Fibroblast of skin of right quadriceps (primary cell): ENCODE measurements around the gene BACE1.
"Not testable (repeated sequence)": the region's sequence is repeated elsewhere in the genome, so short reads cannot be mapped to it uniquely, and the experiment has no call there.

Source experiments
- DNase-seq: peaks from one replicate; pipeline ENCODE4 v3.0.0-alpha.2; 2013

BACE1 gene

DNA sequence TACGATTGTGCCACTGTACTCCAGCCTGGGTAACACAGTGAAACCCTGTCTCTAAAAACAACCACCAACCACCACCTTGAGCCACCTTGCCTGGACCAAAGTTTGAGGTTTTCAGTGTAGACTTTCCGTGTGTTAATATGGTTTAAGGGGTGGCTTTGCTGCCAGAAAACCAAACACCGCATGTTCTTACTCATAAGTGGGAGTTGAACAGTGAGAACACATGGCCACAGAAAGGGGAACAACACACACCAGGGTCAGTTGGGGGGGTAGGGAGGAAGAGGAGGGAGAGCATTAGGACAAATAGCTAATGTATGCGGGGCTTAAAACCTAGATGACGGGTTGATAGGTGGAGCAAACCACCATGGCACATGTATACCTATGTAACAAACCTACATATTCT, 43.9 kb downstream of the BACE1 start:
- not testable (repeated sequence) for DNase-seq

DNA sequence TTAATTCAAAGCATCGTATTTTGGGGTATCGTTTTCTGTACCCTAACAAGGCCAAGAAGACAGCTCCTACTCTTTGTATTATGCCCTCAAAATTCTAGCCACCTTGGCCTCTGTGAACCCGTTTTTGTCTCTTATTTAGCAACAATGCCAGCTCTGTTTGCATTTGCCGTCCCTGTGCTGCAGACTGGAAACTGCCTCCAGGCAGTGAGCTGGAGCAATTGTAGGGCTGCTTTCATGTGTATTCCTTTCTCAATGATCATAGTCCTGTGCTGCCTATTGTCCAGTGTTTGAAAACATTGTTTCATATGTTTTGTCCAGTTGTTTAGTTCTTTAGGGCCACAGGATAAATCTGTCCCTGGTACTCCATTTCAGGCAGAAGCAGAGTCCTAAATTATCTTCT, 44.8 kb downstream of the BACE1 start:
- DNase-seq: no peak

DNA sequence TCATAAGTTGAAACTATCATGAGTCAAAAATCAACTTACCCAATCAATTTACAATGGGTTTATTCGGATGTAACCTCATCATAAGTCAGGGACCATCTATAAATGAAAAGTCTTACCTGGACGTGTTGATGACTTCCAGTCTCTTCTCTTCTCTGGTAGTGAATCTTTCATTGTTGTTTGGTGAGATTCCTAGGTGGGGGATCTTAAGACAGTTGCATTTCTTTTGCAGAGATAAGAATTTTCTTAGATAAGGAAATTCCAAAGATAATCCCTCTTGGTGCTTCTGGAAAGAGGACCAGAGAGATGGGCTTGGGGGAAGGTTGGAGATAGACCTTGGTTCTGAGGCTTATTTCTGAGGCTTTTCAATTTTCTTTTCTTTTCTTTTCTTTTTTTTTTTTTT, 46.2 kb downstream of the BACE1 start:
- DNase-seq: no peak

DNA sequence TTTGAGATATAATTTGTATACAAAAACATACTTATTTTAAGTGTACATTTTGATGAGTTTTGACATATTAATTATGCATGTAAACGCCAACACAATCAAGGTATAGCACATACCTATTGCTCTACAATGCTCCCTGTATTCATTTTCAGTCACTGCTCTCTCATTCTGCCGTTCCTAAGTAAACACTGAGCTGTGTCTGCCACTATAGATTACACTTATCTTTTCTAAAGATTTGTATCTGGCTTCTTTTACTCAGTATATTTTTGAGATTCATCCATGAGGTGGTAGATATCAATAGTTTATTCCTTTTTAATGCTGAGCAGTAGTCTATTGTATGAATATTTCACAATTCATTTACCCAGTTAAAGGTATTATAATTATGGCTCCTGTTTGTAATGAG, 50.3 kb downstream of the BACE1 start:
- DNase-seq: no peak

DNA sequence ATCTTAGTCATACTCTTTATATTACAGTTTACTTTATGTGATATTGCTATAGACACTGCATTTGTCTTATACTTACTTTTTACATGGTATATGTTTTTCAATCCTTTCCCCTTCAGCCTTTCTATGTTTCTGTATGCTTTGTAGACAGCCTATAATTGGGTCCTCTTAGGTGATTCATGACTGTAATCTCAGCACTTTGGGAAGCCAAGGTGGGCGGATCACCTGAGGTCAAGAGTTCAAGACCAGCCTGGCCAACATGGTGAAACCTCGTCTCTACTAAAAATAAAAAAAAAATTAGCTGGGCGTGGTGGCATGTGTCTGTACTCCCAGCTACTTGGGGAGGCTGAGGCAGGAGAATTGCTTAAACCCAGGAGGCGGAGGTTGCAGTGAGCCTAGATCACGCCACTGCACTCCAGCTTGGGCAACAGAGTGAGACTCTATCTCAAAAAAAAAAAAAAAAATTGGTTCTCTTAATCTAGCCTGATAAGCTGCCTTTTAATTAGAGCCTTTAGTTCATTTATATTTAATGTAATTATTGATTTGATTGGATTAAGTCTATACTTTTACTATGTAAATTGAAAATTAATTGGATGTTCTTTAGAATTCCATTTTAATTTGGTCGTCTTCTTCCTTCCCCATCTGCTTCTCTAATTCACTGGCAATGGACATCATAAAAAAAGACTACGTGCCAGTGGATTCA, 51.3 kb downstream of the BACE1 start:
- DNase-seq: not testable (repeated sequence)

DNA sequence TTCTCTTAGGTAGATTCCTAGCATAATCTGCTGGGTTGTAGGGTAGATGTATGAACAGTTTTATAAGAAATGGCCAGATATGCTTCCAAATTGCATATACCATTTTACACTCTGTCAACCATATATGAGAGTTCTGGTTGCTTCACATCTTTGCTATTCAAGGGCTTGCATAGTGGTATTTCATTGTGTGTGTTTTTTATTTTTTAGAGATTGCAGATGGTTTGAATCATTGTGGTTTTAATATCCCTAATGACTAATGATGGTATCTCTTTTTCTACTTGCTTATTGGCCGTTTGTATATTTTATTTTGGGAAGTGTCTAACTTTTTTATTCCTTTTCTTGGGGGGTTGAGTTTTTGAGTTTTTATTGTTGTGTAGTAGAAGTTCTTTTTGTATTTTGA, 56.6 kb downstream of the BACE1 start:
- DNase-seq: peak; percentile 83

DNA sequence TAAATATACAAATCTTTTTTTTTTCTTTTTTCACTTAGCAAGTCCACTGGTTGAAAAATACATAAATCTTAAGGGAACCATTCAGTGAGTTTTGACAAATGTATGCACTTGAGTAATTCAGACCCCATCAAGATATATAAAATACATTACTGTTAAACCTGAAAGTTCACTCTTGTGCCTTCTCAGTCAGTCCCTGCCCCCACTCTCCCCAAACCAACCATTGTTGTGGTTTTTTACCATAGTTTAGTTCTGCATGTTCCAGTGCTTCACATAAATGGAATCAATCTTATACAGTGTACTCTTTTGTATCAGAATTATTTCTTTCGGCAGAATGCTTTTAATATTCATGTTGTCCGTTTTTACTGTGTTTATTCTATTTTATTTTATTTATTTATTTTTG, 57.5 kb downstream of the BACE1 start:
- DNase-seq: peak; percentile 12

DNA sequence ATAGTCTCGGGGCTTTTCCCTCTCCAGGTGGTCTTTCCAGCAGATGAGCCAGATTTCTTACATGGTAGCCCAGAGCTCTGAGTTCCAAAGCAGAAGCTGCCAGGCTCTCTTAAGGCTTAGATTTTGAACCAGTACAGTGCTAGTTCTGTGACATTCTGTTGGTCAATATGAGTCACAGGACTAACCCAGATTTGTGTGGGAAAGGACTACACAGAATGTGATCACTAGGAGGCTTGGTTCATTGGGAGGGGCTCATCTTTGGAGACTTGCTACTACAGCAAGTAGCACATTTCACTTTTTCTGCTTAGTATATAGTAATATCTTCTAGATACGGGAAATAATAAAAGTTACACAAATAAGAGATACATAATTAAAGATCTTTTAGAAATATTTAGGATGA, 59.5 kb downstream of the BACE1 start:
- peak; percentile 52 for DNase-seq

DNA sequence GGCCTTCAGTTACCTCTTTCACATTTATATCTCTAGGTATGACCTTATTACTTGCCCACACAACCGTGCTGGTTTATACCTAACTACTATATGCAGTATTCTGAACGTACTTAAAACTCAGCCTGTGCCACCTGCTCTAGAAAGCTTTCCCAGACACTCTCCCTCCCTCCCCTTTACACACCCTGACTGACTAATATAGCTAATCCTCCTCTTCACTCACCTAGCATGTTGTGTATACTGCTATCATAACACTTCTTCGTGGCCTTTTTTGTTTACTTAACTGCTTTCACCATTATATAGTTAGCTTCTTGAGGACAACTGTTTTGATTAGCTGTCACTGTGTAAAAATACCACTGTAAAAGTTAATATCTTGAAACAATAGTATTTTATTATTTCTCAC, 60.1 kb downstream of the BACE1 start:
- DNase-seq: no peak

DNA sequence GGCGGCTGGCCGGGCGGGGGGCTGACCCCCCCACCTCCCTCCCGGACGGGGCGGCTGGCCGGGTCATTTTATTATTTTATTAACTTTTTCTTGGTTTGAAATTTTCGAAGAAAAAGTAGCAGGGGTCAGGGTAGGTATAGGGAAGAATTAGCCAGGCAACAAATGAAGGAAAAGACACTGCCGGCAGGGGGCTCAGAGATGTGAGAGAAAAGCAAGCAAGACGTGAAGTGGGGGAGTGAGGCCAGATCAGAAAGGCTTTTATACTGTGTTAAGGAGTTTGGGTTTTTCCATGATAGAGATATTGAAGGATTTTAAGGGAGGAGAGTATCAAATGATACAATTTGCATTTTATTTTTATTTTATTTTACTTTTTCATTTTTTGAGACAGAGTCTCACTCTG, 64.5 kb downstream of the BACE1 start:
- DNase-seq: no peak

DNA sequence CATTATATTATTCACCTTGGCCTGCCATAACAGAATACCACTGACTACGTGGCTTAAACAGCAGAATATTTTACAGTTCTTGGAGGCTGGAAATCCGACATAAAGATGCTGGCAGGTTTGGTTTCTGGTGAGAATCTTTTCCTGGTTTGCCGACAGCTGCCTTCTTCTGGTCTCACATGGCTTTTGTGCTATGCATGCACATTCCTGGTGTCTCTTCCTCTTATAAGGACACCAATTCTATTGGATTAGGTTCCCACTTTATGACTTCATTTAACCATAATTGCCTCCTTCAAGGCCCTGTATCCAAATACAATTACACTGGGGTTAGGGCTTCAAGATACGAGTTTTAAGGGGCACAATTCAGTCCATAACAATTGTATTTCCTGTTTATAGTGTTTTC, 66.5 kb downstream of the BACE1 start:
- no peak for DNase-seq

DNA sequence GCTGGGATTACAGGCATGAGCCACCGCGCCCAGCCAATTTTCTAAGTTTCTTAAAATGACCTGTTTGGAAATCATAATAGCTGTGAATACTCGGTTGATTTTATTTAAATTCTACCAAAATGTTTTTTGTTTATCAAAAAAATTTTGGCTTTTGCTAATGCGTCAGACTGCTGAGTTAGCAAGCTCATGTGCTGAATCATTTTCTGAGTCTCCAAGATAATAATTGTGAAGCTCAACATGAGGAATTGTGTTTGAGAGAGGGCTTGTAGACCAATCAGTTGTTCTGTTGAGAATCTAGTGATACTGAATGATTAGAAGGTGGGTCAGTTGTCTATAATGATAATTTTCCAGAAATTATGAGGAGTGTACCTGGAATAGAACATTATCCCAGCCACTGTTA, 67.7 kb downstream of the BACE1 start:
- DNase-seq: no peak

DNA sequence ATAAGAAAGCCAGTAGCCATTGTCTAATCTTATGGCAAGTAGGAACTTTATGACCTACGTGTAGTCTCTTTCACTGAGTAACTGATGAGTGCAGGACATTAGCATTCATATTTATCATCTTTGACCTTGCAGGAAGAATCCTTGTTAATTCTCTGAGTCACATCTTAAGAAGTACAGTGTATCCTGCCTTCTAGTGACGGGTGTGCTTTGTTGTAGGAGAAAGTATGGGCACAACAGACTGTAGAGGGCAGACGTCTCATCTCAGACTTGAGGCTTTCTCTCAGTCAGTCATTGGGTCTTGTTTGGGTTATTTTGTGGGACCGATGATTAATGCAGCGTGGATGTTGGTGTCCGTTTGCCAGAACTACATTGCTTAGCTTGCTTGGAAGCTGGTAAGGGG, 76.8 kb downstream of the BACE1 start:
- DNase-seq: peak; percentile 90

DNA sequence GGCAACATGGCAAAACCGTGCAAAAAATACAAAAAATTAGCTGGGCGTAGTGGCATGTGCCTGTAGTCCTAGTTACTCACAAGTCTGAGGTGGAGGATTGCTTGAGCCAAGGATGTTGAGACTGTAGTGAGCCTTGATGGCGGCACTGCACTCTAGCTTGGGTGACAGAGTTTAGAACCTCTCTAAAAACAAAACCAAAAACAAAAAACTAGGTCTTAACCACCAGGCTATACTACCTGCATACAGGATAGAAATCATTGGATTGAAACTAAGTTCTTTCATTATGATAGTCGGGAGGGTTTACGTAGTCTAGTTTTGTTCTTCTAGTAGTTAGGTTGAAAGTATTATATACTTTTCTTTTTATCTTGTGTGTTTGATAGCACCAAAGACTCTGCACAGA, 77.8 kb downstream of the BACE1 start:
- no peak for DNase-seq
